LNCAP (cell line): Measurements from ENCODE around the gene OSBP.

ENCODE experiments used
- TF ChIP-seq, protein P1 (sequence below): fragments of 450-650 bp; IDR thresholded peaks from 2 replicates; pipeline ENCODE4 v1.5.1; 2017; ENCODE audit warnings: mild to moderate bottlenecking

OSBP gene

DNA sequence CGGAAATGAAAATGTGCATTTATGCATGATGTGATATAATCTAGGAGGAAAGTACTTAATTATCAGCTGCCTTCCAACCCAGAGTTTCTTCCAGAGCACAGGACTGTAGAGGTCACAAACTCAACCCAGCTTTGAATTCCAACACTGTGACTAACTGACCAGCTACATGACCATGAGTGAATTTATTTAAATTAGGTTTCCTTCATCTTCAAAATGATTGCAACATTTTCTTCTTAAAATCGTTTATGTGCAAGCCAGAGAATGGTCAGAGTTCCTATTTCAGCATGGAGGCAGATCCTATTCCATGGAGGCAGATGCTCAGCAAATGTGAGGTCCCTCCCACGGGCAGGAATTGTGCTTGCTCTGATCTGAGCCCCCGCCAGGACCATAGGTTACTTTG, 42.4 kb downstream of the OSBP start:
- TF ChIP-seq, protein P1, sequence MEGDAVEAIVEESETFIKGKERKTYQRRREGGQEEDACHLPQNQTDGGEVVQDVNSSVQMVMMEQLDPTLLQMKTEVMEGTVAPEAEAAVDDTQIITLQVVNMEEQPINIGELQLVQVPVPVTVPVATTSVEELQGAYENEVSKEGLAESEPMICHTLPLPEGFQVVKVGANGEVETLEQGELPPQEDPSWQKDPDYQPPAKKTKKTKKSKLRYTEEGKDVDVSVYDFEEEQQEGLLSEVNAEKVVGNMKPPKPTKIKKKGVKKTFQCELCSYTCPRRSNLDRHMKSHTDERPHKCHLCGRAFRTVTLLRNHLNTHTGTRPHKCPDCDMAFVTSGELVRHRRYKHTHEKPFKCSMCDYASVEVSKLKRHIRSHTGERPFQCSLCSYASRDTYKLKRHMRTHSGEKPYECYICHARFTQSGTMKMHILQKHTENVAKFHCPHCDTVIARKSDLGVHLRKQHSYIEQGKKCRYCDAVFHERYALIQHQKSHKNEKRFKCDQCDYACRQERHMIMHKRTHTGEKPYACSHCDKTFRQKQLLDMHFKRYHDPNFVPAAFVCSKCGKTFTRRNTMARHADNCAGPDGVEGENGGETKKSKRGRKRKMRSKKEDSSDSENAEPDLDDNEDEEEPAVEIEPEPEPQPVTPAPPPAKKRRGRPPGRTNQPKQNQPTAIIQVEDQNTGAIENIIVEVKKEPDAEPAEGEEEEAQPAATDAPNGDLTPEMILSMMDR, result no peak

DNA sequence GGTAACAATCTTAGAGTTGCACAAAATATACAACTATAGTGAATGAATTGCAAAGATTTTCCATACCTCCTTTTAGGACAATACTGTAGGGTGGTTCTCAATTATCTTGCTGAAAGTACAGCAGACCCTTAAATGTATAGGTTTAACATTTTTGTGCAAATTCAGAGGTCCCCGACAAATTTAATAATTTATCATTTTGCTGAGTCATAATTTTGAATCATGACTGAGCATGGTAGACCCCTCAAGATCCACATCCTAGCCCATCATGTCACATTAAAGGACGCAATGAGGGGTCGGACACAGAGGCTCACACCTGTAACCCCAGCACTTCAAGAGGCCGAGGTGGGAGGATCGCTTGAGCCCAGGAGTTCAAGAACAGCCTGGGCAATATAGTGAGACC, 43.5 kb downstream of the OSBP start:
- TF ChIP-seq, protein P1, result no peak

DNA sequence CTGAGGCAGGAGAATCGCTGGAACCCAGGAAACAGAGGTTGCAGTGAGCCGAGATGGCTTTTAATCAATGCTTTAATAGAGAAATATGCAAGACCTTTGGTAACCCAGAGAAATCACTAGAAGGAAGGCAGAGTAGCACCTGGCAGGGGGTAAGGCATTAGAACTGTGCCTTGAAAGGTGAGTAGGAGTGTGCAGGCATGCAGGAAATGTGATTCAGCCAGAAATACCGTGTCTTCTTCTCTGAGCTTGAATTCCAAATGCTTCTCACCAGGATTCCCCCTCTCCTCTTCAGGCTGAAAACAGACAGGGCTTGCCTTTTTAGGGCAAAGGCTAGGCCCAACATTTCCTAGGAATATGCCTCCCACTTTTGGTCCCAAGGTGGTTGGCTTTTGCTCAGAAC, 53.3 kb downstream of the OSBP start:
- TF ChIP-seq, protein P1, result no peak

DNA sequence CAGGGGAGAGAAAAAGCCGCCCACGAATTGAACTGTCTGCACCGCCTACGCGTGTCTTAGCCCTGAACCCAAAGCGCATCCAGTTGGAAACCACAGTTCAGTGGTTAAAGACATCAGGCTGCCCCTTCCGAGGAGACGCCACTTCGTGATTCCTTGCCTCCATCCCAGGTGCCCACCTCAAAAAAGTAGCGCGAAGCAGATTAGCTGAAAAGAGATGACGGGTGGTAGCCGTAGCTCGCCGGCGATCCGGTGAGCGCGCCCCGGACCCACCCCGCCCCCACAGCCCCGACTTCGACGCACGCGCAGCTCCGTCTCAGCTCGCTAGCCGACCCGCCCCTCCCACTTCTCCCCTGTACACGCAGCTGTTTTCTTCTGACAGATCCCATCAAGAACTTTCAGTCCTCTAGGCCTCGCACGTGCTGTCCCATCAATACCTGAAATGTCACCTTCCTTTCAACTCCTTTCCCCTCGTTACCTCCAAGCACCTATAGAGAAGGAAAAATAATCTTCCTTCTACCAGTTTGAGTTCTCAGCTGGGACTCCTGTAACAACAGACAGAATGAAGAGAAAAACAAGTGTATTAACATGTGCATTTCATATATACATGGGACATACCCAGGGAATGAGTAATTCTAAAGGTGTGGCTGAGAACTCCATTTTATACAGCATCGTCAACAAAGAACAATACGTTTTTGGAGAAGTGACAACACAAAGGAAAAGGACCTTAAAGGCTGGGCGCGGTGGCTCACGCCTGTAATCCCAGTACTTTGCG, 54.7 kb downstream of the OSBP start:
- TF ChIP-seq, protein P1, result no peak

DNA sequence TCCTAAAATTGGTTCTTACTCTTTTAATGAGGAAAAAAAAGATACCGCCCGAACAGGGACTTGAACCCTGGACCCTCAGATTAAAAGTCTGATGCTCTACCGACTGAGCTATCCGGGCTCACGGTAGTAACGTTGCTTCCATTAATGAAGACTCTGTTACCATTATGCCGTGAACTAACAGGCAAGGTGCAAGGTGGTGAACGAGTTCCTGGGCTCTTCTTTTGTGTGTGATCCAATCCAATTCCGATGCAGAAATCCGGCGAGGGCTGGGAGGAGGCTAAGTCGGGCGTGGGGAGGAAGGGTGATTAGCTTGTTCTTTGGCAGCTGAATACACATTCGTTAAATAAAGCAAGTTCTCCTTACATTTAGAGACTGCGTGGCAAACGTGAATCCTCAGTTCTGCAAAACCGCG, 55.3 kb downstream of the OSBP start:
- TF ChIP-seq, protein P1, result no peak

DNA sequence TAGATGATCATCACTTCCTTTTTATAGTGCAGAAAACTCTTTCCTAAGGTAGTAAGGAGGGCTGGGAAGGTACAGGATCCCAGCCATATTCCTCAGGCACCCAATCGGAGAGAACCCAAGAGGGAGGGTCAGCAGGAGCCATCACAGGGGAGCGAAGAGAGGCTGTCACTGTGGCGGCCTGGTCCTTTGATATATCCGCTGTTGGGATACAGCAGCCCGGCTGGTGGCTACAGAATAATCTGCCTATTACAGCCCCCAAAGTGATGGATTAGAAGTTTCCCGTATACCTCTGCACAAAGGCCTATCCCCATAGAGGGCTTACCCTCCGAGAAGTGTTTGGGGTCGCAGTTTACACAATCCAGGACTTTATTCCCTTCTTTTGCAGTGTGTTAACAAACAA, 55.7 kb downstream of the OSBP start:
- TF ChIP-seq, protein P1, result no peak

DNA sequence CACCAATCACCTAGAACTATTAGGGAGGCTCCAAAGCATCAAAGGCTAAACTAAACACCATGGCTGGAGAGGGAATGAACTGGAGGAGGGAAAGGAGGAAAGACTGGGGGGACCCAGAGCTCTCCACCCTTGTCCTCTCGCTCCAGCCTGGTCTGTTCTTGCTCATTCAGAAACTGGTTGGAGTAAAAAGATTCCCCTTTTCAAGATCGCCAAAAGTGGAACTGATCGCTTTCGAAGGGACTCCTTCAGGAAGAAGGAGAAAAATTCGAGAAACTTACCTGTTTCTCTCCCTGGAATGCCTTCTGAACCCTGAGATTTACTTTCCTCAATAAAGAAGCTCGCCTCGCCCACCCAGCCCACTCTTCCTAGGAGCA, 57.3 kb downstream of the OSBP start:
- TF ChIP-seq, protein P1, result no peak

DNA sequence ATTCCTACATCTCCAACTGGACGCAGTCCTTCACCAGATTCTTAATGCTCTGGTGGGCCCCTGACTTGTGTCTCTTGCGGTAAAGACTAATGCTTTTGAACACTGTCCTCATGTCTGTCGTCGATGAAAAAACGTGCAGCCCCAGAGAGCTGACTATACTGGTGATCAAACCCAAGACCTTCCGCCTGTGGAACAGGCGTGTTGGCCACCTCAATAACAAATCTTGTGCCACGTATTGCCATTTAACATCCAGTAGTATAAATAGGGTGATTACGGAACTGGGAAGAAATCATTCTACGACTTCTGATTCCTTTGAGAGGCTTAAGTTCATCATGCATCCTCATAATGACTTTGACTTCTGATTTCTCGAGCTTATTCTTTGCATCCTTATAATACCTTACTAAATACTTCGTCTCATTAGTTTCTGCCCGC, 58.6 kb downstream of the OSBP start:
- TF ChIP-seq, protein P1, result no peak
